Vagina (tissue), 2 donors: ENCODE measurements around the gene MEIOB.

Experiments used
- CTCF ChIP-seq, 3 experiments: fragments of 450-650 bp in 2 of 3; fragments of 200-600 bp in 1 of 3; sonication (generic) in 1 of 3; IDR thresholded peaks; one replicate each; pipeline ENCODE4 v1.5.1; 2017 to 2019; ENCODE audit warnings: antibody characterized with exemption in 3 of 3, mild to moderate bottlenecking in 2 of 3, moderate library complexity in 2 of 3
- POLR2A ChIP-seq, 2 donors: fragments of 450-650 bp; IDR thresholded peaks; one replicate each; pipeline ENCODE4 v1.6.1; 2017; ENCODE audit warnings: antibody characterized with exemption in 2 of 2, mild to moderate bottlenecking in 2 of 2, moderate library complexity in 2 of 2
- POLR2AphosphoS5 ChIP-seq, 2 donors: sonication (generic); formaldehyde crosslinking; IDR thresholded peaks; one replicate each; pipeline ENCODE4 v1.9.0; 2017; ENCODE audit warnings: antibody characterized with exemption in 2 of 2, mild to moderate bottlenecking in 2 of 2, low read depth in 1 of 2; ENCODE audit not compliant: insufficient read depth in 1 of 2

- TF ChIP-seq POLR2A (IDR thresholded peaks at IDR 0.05) = no peak
- no peak for TF ChIP-seq CTCF (IDR thresholded peaks at IDR 0.05)
- TF ChIP-seq POLR2AphosphoS5 (IDR thresholded peaks at IDR 0.05; ENCODE audit: insufficient read depth in 1 of 2, low read depth in 1 of 2) = no peak
These were observed 31.2 kb upstream of the MEIOB start for GRCh38 chr16:1903220-1903574.
